Activated CD4-positive, CD25-positive, alpha-beta regulatory T cell treated with anti-CD3 and anti-CD28 coated beads, Interleukin-2, amount 50 U/mL, for 72 hours (primary cell): Measurements from ENCODE around the gene SIRPG.
"Not testable (repeated sequence)": the region's sequence is repeated elsewhere in the genome, so short reads cannot be mapped to it uniquely, and the experiment has no call there.

Experiments used
- DNase-seq: peaks from one replicate; pipeline ENCODE4 v3.0.0; 2021

SIRPG gene

GRCh38 chr20:1657556-1658334, at the start of gene SIRPG:
SIRPG (minus strand) TSS chr20:1657779; CDS start chr20:1657714, 65 bp downstream.
- DNase-seq, result no peak

GRCh38 chr20:1706887-1707286, 49.3 kb upstream of the SIRPG start:
- DNase-seq, result not testable (repeated sequence)

- no peak for DNase-seq
Observed at GRCh38 chr20:1706079-1706478, 48.5 kb upstream of the SIRPG start.

- no peak for DNase-seq
Observed at GRCh38 chr20:1702855-1703254, 45.3 kb upstream of the SIRPG start.

- DNase-seq, result no peak
Observed at GRCh38 chr20:1702328-1702727, 44.7 kb upstream of the SIRPG start.

- DNase-seq, result no peak
Observed at GRCh38 chr20:1700990-1701389, 43.4 kb upstream of the SIRPG start.

- no peak for DNase-seq
Observed at GRCh38 chr20:1697592-1697991, 40.0 kb upstream of the SIRPG start.

- DNase-seq, result no peak
Observed at GRCh38 chr20:1696521-1697209, 39.1 kb upstream of the SIRPG start.

GRCh38 chr20:1694672-1695071, 37.1 kb upstream of the SIRPG start:
- DNase-seq, result no peak

- no peak for DNase-seq
Observed at GRCh38 chr20:1693427-1693826, 35.8 kb upstream of the SIRPG start.

- DNase-seq, result no peak
Observed at GRCh38 chr20:1689721-1690120, 32.1 kb upstream of the SIRPG start.

GRCh38 chr20:1688886-1689538, 31.4 kb upstream of the SIRPG start:
- DNase-seq, result no peak

GRCh38 chr20:1687053-1687452, 29.5 kb upstream of the SIRPG start:
- DNase-seq, result no peak

- no peak for DNase-seq
Observed at GRCh38 chr20:1686151-1686748, 28.7 kb upstream of the SIRPG start.

GRCh38 chr20:1685304-1686052, 27.9 kb upstream of the SIRPG start:
- no peak for DNase-seq

- no peak for DNase-seq
Observed at GRCh38 chr20:1684872-1685271, 27.3 kb upstream of the SIRPG start.

- DNase-seq, result no peak
Observed at GRCh38 chr20:1676650-1677049, 19.1 kb upstream of the SIRPG start.

- DNase-seq, result no peak
Observed at GRCh38 chr20:1674990-1675780, 17.6 kb upstream of the SIRPG start.

- DNase-seq, result peak; percentile 55
Observed at GRCh38 chr20:1674361-1674760, 16.8 kb upstream of the SIRPG start.

GRCh38 chr20:1673424-1673823, 15.8 kb upstream of the SIRPG start:
- no peak for DNase-seq

- DNase-seq, result no peak
Observed at GRCh38 chr20:1672728-1673127, 15.1 kb upstream of the SIRPG start.
